Body of pancreas (tissue), 4 donors: ENCODE results near the gene ARID5B. TPM values are rescaled to one million over a fixed set of nuclear protein-coding genes. Genes with fewer than 3 reads are reported as not detected.

ENCODE experiments used
- ATAC-seq: fragments of 150-250 bp; one replicate; pipeline ENCODE4 v1.9.1; 2016
- DNase-seq, 4 donors: peaks; one replicate each; pipeline ENCODE4 v3.0.0-alpha.2; 2019
- H3K27ac ChIP-seq, 4 donors: fragments of 200-600 bp; sonication (generic); 1 replicate in 3 of 4; 2 replicates in 1 of 4; pipeline versions ENCODE4 v1.5.1 to v1.6.1; 2016 to 2019; ENCODE audit warnings: mild to moderate bottlenecking in 1 of 4, mixed read lengths in 1 of 4, moderate library complexity in 1 of 4
- H3K27me3 ChIP-seq, 2 donors: fragments of 200-600 bp; sonication (generic); one replicate each; pipeline ENCODE4 v1.6.0; 2016; ENCODE audit warnings: mild to moderate bottlenecking in 1 of 2
- H3K36me3 ChIP-seq, 2 donors: fragments of 200-600 bp; sonication (generic); replicated peaks in 1 of 2; 2 replicates each; pipeline ENCODE4 v1.5.1; 2016; ENCODE audit warnings: low read depth in 2 of 2; ENCODE audit not compliant: insufficient read depth in 1 of 2
- H3K4me1 ChIP-seq: fragments of 200-600 bp; sonication (generic); one replicate; pipeline ENCODE4 v1.6.0; 2016
- H3K4me3 ChIP-seq, 2 donors: fragments of 200-600 bp; sonication (generic); 1 replicate in 1 of 2; 2 replicates in 1 of 2; pipeline ENCODE4 v1.5.1; 2016 to 2019
- H3K9me3 ChIP-seq, 3 donors: fragments of 200-600 bp; sonication (generic); 1 replicate in 2 of 3; 2 replicates in 1 of 3; pipeline ENCODE4 v1.5.1; 2016
- POLR2A ChIP-seq, 3 donors: fragments of 450-650 bp; IDR thresholded peaks; one replicate each; pipeline ENCODE4 v1.6.1; 2016; ENCODE audit warnings: antibody characterized with exemption in 3 of 3, mild to moderate bottlenecking in 2 of 3
- WGBS, 2 donors: methylation state at CpG; one replicate each; pipeline ENCODE4 v1.1.5; 2017; 5-methylcytosine and 5-hydroxymethylcytosine counted together
- intact Hi-C: fragments of 100-400 bp; cut with DNase I; formaldehyde crosslinking; loops from one replicate; pipeline ENCODE4 v1.15.1; 2023
- total RNA-seq, 2 donors: library from RNA; depleted of rRNA; stranded (reverse); fragments of >200 nt; gene quantifications; one replicate each; pipeline ENCODE4 v1.1.0, GENCODE V29; 2016
- TF ChIP-seq, protein P1 (sequence below), 7 experiments: fragments of 450-650 bp in 4 of 7; fragments of 200-600 bp in 3 of 7; sonication (generic) in 3 of 7; IDR thresholded peaks; one replicate each; pipeline ENCODE4 v1.5.1; 2016 to 2019; ENCODE audit warnings: antibody characterized with exemption in 7 of 7

Gene ARID5B, protein sequence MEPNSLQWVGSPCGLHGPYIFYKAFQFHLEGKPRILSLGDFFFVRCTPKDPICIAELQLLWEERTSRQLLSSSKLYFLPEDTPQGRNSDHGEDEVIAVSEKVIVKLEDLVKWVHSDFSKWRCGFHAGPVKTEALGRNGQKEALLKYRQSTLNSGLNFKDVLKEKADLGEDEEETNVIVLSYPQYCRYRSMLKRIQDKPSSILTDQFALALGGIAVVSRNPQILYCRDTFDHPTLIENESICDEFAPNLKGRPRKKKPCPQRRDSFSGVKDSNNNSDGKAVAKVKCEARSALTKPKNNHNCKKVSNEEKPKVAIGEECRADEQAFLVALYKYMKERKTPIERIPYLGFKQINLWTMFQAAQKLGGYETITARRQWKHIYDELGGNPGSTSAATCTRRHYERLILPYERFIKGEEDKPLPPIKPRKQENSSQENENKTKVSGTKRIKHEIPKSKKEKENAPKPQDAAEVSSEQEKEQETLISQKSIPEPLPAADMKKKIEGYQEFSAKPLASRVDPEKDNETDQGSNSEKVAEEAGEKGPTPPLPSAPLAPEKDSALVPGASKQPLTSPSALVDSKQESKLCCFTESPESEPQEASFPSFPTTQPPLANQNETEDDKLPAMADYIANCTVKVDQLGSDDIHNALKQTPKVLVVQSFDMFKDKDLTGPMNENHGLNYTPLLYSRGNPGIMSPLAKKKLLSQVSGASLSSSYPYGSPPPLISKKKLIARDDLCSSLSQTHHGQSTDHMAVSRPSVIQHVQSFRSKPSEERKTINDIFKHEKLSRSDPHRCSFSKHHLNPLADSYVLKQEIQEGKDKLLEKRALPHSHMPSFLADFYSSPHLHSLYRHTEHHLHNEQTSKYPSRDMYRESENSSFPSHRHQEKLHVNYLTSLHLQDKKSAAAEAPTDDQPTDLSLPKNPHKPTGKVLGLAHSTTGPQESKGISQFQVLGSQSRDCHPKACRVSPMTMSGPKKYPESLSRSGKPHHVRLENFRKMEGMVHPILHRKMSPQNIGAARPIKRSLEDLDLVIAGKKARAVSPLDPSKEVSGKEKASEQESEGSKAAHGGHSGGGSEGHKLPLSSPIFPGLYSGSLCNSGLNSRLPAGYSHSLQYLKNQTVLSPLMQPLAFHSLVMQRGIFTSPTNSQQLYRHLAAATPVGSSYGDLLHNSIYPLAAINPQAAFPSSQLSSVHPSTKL
- 10 to 100 TPM; 16.1 to 17.1 TPM for total RNA-seq

DNA sequence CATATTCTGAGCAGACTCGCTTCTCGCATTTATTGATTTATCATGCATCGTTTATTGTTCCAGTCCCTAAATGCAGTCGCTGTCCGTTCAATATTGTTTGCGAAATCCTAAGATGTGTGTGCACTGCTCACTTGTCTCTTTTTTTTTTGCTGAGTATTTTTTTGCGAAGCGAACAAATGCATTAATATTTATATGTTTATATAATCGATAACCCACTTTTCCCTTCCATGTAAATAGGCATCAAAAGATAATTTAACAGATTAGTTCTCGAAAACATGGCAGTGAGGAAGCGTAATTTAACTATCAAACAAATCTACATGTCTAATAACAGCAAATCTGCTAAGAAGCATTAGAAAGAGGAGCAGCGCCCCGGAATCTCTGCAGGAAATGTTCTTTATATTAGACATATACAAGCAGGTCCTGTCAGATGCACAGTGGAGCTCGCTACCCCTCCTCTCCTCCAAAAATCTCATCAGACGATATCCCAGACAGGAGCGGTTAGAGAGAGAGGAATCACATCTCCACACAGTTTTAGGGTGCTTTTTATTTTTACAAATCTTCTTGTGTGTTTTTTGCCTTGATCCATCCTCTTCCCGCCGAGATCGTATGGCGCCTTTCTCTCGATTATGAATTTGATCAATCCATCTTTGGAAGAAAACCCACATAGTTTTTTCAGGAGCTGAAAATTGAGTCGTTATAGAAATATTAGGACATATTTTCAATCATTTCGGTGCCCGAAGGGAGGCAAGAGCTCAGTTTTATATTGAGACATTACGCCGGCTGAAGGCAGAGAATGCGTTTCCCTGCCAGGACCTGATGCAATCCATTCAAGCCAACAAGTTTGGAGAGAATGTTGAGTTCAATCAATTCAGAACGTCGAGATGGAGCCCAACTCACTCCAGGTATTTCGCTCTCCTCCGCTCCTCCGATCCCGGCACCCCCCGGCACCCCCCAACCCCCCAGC is at the start of gene ARID5B:
ARID5B (plus strand) TSS at position 871 of the 964 bp plus-strand sequence; CDS start at position 882, 11 bp downstream.
- TF ChIP-seq POLR2A (IDR thresholded peaks at IDR 0.05), result peak in 1 of 3 donors; percentile 12
- TF ChIP-seq, protein P1, sequence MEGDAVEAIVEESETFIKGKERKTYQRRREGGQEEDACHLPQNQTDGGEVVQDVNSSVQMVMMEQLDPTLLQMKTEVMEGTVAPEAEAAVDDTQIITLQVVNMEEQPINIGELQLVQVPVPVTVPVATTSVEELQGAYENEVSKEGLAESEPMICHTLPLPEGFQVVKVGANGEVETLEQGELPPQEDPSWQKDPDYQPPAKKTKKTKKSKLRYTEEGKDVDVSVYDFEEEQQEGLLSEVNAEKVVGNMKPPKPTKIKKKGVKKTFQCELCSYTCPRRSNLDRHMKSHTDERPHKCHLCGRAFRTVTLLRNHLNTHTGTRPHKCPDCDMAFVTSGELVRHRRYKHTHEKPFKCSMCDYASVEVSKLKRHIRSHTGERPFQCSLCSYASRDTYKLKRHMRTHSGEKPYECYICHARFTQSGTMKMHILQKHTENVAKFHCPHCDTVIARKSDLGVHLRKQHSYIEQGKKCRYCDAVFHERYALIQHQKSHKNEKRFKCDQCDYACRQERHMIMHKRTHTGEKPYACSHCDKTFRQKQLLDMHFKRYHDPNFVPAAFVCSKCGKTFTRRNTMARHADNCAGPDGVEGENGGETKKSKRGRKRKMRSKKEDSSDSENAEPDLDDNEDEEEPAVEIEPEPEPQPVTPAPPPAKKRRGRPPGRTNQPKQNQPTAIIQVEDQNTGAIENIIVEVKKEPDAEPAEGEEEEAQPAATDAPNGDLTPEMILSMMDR (IDR thresholded peaks at IDR 0.05), result no peak
- Histone ChIP-seq H3K27me3 (no peaks in the 10 kb centered on the region), H3K27ac (peak within 1 kb of the TSS; percentile 93 to 99 (median 96)), H3K4me1 (peaks cover 43% of the 10 kb centered on the region), H3K4me3 (peak within 1 kb of the TSS; percentile 19 to 93), H3K9me3 (no peaks in the 10 kb centered on the region), H3K36me3 (no peaks in the 10 kb centered on the region)
- ATAC-seq (no peak), DNase-seq (peak; percentile 43 to 77 (median 62))
- 0 to 1% methylated on average over 34 of the region's 34 CpGs for WGBS, 2 donors
- intact Hi-C loops, result no loop called here

DNA sequence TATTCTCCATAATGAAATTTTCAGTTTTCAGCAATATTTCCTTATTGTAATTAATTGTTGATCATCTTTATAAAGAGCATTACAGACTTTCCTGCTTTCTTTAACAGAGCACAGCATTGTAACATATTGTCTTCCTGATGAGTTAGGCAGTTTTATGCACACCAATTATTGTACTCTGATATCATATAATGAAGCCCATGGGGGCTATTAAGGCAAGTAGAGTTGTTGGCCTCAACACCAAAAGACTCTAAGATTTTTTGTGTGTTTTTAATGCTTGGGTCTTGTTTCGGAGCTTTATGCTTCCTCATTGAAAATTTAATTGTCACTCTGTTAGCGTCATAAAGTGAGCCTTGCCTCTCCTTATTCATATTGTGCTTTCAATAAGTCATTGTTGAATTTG is 49.2 kb upstream of the ARID5B start:
- Histone ChIP-seq H3K4me1 (no peaks in the 10 kb centered on the region), H3K27ac (no peak overlapping the region), H3K36me3 (no peaks in the 10 kb centered on the region), H3K27me3 (no peaks in the 10 kb centered on the region), H3K4me3 (no peak overlapping the region), H3K9me3 (no peaks in the 10 kb centered on the region)
- DNase-seq (no peak), ATAC-seq (no peak)
- TF ChIP-seq, protein P1 (IDR thresholded peaks at IDR 0.05), result no peak
- TF ChIP-seq POLR2A (IDR thresholded peaks at IDR 0.05), result no peak
- 90 to 93% methylated on average over 2 of the region's 2 CpGs for WGBS, 2 donors
- intact Hi-C loops, result no loop called here

DNA sequence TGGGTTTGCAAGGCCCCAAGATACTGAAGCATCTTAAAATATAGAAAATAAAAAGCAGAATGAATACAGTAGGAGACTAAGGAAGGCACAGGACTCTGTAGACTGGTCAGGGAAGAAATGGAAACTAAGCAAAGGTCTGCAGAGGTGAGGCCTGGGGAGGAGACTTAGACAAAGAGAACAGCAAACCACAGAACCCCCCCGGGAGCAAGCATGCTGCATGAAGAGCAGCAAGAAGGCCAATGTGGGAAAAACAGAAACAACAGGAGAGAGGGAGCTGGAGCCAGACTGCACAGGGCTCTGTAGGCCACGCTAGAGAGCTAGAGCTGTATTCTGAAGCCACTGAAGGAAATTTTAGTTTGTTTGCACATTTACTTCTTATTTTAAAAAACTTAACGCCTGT is 45.7 kb upstream of the ARID5B start:
- H3K27ac ChIP-seq, result no peak overlapping the region
- H3K9me3 ChIP-seq, result no peaks in the 10 kb centered on the region
- WGBS, 2 donors, result 88 to 90% methylated on average over 3 of the region's 3 CpGs
- H3K4me1 ChIP-seq, result no peaks in the 10 kb centered on the region
- no peak overlapping the region for H3K4me3 ChIP-seq
- DNase-seq, result no peak
- intact Hi-C loops, result no loop called here
- no peak for TF ChIP-seq POLR2A (IDR thresholded peaks at IDR 0.05)
- TF ChIP-seq, protein P1 (IDR thresholded peaks at IDR 0.05), result no peak
- ATAC-seq, result no peak
- H3K36me3 ChIP-seq, result no peaks in the 10 kb centered on the region
- no peaks in the 10 kb centered on the region for H3K27me3 ChIP-seq

DNA sequence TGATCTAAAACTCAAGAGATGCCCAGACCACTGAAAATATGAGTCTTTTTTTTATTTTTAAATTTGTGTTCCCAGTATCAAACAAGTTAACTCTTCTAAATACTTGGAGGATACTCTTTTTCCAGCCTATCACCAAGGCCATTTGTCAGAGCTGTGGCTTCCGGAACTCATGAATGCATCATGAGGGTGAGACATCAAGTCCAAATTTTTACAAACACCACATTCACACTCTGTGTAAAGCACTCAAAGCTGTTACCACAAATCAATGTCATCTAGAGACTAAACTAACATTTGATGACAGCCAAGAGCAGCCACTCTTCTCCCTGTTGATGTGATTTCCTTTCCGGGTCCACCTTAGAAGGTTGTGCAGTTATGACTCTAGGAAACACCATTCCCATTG is 43.8 kb upstream of the ARID5B start:
- intact Hi-C loops, result no loop called here
- Histone ChIP-seq H3K27me3 (no peaks in the 10 kb centered on the region), H3K9me3 (no peaks in the 10 kb centered on the region), H3K4me3 (no peak overlapping the region), H3K36me3 (no peaks in the 10 kb centered on the region), H3K4me1 (no peaks in the 10 kb centered on the region), H3K27ac (no peak overlapping the region)
- TF ChIP-seq POLR2A (IDR thresholded peaks at IDR 0.05), result no peak
- TF ChIP-seq, protein P1 (IDR thresholded peaks at IDR 0.05), result no peak
- DNase-seq (no peak), ATAC-seq (no peak)
- WGBS, 2 donors, result 87 to 98% methylated on average over 2 of the region's 2 CpGs
